ENCODE data around the gene ENPP6.

ENPP6 gene

GRCh38 chr4:184217634-184218033, at the start of gene ENPP6:
ENPP6 (minus strand) TSS chr4:184217873; CDS start chr4:184217819, 54 bp downstream.
- no peak for DNase-seq

- no peak for DNase-seq
Observed at GRCh38 chr4:184267206-184267608, 49.5 kb upstream of the ENPP6 start.

DNA sequence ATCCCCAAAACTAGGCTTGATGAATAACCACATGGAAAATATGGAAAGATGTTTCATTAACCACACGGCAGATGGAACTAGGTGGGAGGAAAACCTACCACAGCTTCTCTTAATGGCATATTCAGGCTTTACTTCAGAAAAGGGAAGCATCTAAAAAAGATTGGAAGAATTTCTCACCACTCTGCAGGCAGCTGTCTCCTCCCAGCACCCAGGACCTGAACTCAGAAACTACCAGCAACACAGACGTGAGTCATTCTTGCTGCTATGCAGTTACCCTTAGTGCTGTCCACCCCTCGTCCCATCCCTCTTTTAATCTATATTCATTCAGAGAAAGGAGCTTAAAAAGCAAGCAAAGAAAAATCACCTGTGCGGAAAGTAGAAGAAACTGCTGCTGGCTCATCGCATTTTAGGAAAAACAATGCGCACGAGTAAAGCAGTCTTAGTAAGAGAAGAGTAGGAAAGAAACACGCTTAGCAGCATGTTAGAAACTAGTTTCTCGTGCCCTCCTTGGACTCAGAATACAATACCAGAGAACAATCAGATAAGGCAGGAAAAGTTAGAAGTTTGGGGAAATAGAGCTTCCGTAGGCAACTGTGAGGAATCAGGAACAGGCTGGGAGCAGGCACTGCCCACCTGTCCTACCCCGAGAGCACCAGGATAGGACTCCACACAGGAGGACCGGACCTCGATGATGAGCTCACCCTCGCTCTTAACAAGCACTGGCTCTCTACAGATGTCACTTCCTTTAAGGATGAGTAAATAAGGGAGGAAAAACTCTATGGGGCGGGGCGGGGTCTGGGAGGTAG, 48.1 kb upstream of the ENPP6 start:
- DNase-seq: no peak

DNA sequence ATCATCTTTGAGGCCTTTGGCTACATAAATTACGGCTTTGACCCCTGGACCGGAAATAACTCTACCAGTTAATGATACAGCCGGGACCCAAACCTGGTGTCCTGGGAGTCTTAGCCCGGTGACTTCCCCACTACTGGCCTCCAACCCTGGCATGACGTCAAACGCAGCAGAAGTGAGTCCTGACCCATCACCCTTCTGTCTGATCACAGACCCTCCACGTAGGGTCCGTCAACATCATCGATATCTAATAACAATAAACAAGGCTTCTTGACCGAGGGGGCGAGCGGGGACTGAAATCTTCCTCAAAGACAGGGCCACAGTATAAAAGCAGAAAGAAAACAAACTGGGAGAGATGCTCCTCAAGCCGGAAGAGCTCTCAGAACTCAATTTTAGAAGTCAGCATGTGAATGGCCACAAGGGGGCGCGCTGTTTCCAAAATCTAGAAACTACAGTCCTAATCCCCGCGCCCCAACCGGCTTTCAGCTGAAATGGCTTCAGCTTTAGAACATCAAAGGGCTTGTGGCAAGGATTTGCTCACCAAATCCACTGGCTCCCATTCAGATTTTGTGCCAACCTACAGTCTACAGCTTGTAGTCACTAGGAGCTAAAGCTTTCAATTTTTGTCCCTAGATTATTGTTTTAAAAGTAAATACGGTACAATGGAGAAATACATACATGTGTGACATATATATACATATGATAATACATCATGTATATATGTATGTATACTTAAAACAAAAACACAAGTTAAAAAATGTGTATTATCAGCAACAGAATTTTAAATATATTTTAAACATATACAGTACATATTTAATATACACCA, 46.4 kb upstream of the ENPP6 start:
- DNase-seq: peak; percentile 91

DNA sequence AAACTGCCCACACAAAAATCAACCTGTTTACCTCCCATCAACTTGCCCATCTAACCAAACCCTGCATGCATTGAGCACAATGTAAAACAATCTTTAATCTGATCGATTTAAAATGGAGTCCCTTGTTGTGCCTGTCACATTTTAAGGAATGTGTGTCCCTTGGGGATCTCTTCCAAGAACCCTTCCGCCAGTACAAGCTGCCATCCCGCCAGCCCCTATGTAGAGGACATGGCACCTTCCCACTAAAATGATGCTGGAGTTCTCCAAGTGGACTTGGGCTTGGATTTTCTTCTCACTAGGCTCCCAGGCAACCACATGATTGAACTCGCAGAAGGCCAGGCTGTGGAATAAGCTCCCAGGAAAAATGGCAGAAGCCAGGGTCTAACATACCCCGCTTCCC, 45.8 kb upstream of the ENPP6 start:
- no peak for DNase-seq

- no peak for DNase-seq
Observed at GRCh38 chr4:184262901-184263300, 45.2 kb upstream of the ENPP6 start.

DNA sequence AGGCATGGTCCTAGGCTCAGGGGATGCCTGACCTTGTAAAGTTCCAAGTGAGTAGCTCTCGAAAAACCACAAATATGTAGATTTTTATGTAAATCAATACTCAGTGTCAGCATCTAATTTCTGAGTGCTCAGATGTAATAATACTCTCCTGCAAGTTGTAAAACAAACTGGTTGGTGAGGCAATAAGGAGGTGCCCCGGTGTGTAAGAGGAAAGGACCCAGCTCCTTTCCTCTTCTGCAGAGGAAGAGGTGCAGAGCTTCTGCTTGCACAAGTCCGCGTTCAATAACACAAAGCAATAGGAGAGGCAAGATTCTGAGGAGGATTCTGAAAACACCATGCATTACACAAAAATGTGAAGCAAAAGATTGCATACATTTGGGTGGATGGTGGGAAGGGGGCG, 43.6 kb upstream of the ENPP6 start:
- DNase-seq: no peak

GRCh38 chr4:184259866-184260265, 42.2 kb upstream of the ENPP6 start:
- DNase-seq: no peak

DNA sequence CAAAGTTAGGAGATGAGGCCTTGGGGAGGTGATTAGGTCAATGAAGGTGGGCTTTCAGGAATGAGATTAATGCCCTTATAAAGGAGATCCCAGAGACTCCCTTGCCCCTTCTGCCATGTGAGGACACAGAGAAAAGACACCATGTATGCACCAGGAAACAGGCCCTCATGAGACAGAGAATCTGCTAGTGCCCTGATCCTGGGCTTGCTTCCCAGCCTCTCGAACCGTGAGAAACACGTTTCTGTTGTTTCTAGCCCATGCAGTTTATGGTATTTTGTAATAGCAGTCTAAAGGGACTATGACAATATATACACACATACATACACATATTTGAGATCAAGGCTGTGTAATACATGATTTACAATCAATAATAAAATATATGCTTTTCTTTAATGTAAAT, 41.4 kb upstream of the ENPP6 start:
- no peak for DNase-seq

- no peak for DNase-seq
Observed at GRCh38 chr4:184255871-184256642, 38.4 kb upstream of the ENPP6 start.

GRCh38 chr4:184255361-184255760, 37.7 kb upstream of the ENPP6 start:
- no peak for DNase-seq

- no peak for DNase-seq
Observed at GRCh38 chr4:184253072-184253420, 35.4 kb upstream of the ENPP6 start.

GRCh38 chr4:184252136-184253071, 34.7 kb upstream of the ENPP6 start:
- no peak for DNase-seq

DNA sequence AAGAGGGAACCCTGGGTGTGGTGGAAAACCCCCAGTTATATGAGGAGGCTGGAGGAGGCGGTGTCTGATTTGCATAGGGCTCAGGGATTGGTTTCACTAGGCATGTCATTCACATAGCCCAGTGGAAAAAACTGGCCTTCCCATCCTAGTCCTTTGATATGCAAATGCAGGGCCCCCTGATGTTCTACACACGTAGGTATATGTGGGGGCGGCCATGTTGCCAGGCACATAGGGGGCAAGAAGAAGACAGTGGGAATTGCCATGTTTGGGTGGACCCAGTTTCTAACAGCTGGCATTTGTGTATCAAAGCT, 34.0 kb upstream of the ENPP6 start:
- DNase-seq: no peak

DNA sequence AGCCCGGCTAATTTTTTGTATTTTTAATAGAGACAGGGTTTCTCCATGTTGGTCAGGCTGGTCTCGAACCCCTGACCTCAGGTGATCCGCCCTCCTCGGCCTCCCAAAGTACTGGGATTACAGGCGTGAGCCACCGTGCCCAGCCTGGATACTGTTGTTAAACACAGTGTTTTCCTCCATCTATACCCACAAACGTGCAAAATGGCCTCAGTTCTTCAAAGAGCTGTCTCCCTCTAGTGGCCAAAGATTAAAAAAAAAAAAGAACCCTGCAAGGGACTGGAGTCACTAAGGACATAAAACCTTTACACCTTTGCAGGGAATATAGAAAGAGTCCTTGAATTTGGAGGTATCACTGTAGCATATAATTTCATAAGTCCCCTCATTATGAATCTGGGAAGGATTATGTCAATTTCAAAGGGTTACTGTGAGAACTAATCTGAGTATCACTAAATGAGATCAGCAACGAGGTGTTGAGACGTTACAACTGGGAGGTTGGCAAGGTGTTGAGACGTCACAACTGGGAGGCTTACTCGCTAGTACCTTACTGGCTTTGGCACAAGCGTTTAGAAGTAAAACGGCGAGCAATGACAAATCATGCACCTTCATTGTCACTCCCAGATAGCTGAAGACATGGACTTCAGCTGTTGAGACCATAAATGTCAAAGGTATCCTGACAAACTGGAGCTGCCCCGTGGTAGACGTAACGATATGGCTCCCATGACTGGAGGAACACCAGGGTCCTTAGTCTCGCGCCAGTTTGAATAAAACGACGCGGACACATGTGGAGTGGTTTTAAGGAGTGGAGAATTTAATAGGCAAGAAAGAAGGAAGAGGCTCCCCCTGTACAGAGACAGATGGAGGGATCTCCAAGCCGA, 33.4 kb upstream of the ENPP6 start:
- peak; percentile 61 for DNase-seq

DNA sequence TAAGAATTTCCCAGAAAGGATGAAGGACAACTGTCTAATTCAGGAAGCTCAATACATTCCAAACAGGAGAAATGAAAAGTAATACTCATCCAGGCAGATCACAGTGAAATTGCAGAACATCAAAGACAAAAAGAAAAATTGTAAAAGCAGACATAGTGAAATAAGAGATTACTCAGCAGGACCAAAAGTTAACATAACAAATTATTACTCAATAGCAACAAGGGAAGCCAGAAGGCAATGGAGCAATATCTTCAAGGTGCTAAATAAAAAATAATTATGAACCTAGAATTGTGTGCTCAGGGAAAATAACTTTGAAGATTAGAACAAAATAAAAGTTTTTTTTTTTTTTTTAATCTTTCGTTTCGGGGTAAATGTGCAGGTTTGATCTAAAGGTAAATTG, 30.5 kb upstream of the ENPP6 start:
- no peak for DNase-seq

DNA sequence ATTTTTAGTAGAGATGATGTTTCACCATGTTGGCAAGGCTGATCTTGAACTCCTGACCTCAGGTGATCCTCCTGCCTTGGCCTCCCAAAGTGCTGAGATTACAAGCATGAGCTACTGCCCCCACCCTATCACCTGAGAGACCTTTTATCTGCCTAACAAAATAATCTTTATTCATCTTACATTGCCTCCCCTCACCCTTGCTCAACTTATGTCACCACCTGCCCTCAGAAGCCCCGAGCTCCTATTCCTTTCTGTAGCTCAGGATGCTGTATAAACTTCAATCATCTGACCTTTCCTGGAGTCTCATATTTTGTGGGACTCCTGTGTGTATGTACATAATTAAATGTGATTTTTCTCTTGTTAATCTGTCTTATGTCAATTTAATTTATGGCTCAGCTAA, 29.7 kb upstream of the ENPP6 start:
- no peak for DNase-seq

GRCh38 chr4:184246426-184246825, 28.8 kb upstream of the ENPP6 start:
- no peak for DNase-seq

- no peak for DNase-seq
Observed at GRCh38 chr4:184238072-184238745, 20.5 kb upstream of the ENPP6 start.

DNA sequence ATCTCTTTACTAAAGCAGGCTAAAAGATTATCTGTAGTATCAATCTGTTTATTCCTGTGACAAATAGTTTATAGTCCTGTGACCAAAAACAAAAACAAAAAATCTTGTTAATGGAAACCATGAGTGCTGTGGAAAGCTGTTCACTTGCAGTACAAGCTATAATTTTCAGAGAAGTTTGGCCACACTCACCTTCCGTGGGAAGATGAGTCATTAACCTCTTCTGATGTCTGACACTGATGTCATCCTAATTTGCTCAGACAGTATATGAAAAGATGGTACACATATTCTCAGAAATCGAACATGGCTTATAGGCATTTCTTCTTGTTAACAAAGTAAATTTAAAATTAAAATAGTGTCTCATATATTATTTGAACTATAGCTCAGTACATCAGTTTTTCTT, 19.9 kb upstream of the ENPP6 start:
- DNase-seq: no peak

- DNase-seq: no peak
Observed at GRCh38 chr4:184235526-184235925, 17.9 kb upstream of the ENPP6 start.

Measured in NCI-H1092 (cell line).